HG03103 (cell line): ENCODE measurements around the gene C1orf159.
"Not testable (repeated sequence)": the region's sequence is repeated elsewhere in the genome, so short reads cannot be mapped to it uniquely, and the experiment has no call there.

Source experiments
- ATAC-seq: cut with Tn5 transposase; IDR thresholded peaks from one replicate; pipeline ENCODE4 v1.9.1; 2021; ENCODE audit warnings: low read depth; ENCODE audit not compliant: unreplicated experiment

Gene C1orf159

GRCh38 chr1:1058088-1058905 lies 57.6 kb downstream of the C1orf159 start:
- no peak for ATAC-seq

- ATAC-seq = not testable (repeated sequence)
Observed at GRCh38 chr1:1057769-1058087, 58.2 kb downstream of the C1orf159 start.

- no peak for ATAC-seq
Observed at GRCh38 chr1:1055841-1056736, 59.8 kb downstream of the C1orf159 start.

GRCh38 chr1:1054971-1055370 lies 60.9 kb downstream of the C1orf159 start:
- ATAC-seq = no peak

GRCh38 chr1:1054099-1054700 lies 61.7 kb downstream of the C1orf159 start:
- ATAC-seq = no peak

- no peak for ATAC-seq
Observed at GRCh38 chr1:1053682-1054081, 62.2 kb downstream of the C1orf159 start.

GRCh38 chr1:1053022-1053421 lies 62.9 kb downstream of the C1orf159 start:
- no peak for ATAC-seq

GRCh38 chr1:1052003-1052840 lies 63.7 kb downstream of the C1orf159 start:
- no peak for ATAC-seq

- no peak for ATAC-seq
Observed at GRCh38 chr1:1051127-1051810, 64.6 kb downstream of the C1orf159 start.

- ATAC-seq = no peak
Observed at GRCh38 chr1:1050577-1051052, 65.3 kb downstream of the C1orf159 start.

GRCh38 chr1:1049318-1050165 lies 66.3 kb downstream of the C1orf159 start:
- no peak for ATAC-seq

GRCh38 chr1:1048765-1049164 lies 67.1 kb downstream of the C1orf159 start:
- ATAC-seq = no peak

GRCh38 chr1:1047963-1048362 lies 67.9 kb downstream of the C1orf159 start:
- no peak for ATAC-seq

- ATAC-seq = no peak
Observed at GRCh38 chr1:1047407-1047806, 68.5 kb downstream of the C1orf159 start.

- no peak for ATAC-seq
Observed at GRCh38 chr1:1046767-1047166, 69.1 kb downstream of the C1orf159 start.

- no peak for ATAC-seq
Observed at GRCh38 chr1:1046243-1046642, 69.6 kb downstream of the C1orf159 start.

GRCh38 chr1:1045129-1045528 lies 70.8 kb downstream of the C1orf159 start:
- no peak for ATAC-seq

- no peak for ATAC-seq
Observed at GRCh38 chr1:1044455-1045078, 71.3 kb downstream of the C1orf159 start.
